Spinal cord (tissue), 10 donors: Measurements from ENCODE around the gene TEN1. TPM values are rescaled to one million over a fixed set of nuclear protein-coding genes. Genes with fewer than 3 reads are reported as not detected.

Experiments
- DNase-seq, 6 donors: peaks; one replicate each; pipeline versions ENCODE4 v3.0.0 to v3.0.0-alpha.2; 2013 to 2015; ENCODE audit warnings: low spot score in 6 of 6, low read depth in 4 of 6
- H3K27ac ChIP-seq: one replicate; pipeline ENCODE4 v1.5.1; 2013; ENCODE audit warnings: low read depth, low read length, control low read depth
- H3K27me3 ChIP-seq: one replicate; pipeline ENCODE4 v1.6.1; 2013; ENCODE audit warnings: low read length; ENCODE audit not compliant: control insufficient read depth, insufficient read depth
- H3K36me3 ChIP-seq: one replicate; pipeline ENCODE4 v1.6.1; 2013; ENCODE audit warnings: low read length; ENCODE audit not compliant: control insufficient read depth, insufficient read depth
- H3K4me1 ChIP-seq: one replicate; pipeline ENCODE4 v1.6.1; 2013; ENCODE audit warnings: low read length; ENCODE audit not compliant: control insufficient read depth, insufficient read depth
- H3K4me3 ChIP-seq: one replicate; pipeline ENCODE4 v1.5.1; 2013; ENCODE audit warnings: low read depth, low read length, control low read depth
- H3K9me3 ChIP-seq: one replicate; pipeline ENCODE4 v1.6.1; 2013; ENCODE audit warnings: low read length; ENCODE audit not compliant: control insufficient read depth, insufficient read depth
- WGBS: methylation state at CpG from one replicate; pipeline ENCODE4 v1.1.5; 2013; ENCODE audit warnings: missing lambda C conversion rate; ENCODE audit not compliant: insufficient coverage; 5-methylcytosine and 5-hydroxymethylcytosine counted together
- long read RNA-seq, 4 donors: transcript quantifications; one replicate each; lab custom pipeline, GENCODE V29; 2026
- polyA plus RNA-seq, 2 donors: library from polyadenylated mRNA; unstranded; fragments of 120-200 nt; gene quantifications; one replicate each; pipeline ENCODE4 v1.2.1, GENCODE V29; 2013; ENCODE audit not compliant: insufficient read length in 2 of 2
- total RNA-seq, 2 donors: library from RNA; depleted of rRNA in 1 of 2; stranded (reverse); fragments of 120-200 nt in 1 of 2; fragments of >200 nt in 1 of 2; gene quantifications; one replicate each; pipeline versions ENCODE4 v1.2.3 to v1.2.4, GENCODE V29; 2013 to 2014
- donor health status: healthy.

Gene TEN1, protein sequence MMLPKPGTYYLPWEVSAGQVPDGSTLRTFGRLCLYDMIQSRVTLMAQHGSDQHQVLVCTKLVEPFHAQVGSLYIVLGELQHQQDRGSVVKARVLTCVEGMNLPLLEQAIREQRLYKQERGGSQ
- total RNA-seq (10 to 100 TPM; 12.6 to 17.4 TPM), polyA plus RNA-seq (10 to 100 TPM; 17.9 to 19.8 TPM)
- long read RNA-seq, donor 1, transcript TEN1-201 (4 exons, 994 nt): major isoform, 13 of 13 reads
- long read RNA-seq, donor 1, partial matches to known transcripts: 0 of 13 reads
- long read RNA-seq, donor 1, other reads (novel, unspliced or antisense): 0 of 13 reads
- long read RNA-seq, donor 2, transcript TEN1-201 (4 exons, 994 nt): major isoform, 8 of 8 reads
- long read RNA-seq, donor 2, partial matches to known transcripts: 0 of 8 reads
- long read RNA-seq, donor 2, other reads (novel, unspliced or antisense): 0 of 8 reads
- long read RNA-seq, donor 3, transcript TEN1-201 (4 exons, 994 nt): major isoform, 10 of 10 reads
- long read RNA-seq, donor 3, partial matches to known transcripts: 0 of 10 reads
- long read RNA-seq, donor 3, other reads (novel, unspliced or antisense): 0 of 10 reads
- long read RNA-seq, donor 4, transcript TEN1-201 (4 exons, 994 nt): major isoform, 35 of 35 reads
- long read RNA-seq, donor 4, partial matches to known transcripts: 0 of 35 reads
- long read RNA-seq, donor 4, other reads (novel, unspliced or antisense): 0 of 35 reads

DNA sequence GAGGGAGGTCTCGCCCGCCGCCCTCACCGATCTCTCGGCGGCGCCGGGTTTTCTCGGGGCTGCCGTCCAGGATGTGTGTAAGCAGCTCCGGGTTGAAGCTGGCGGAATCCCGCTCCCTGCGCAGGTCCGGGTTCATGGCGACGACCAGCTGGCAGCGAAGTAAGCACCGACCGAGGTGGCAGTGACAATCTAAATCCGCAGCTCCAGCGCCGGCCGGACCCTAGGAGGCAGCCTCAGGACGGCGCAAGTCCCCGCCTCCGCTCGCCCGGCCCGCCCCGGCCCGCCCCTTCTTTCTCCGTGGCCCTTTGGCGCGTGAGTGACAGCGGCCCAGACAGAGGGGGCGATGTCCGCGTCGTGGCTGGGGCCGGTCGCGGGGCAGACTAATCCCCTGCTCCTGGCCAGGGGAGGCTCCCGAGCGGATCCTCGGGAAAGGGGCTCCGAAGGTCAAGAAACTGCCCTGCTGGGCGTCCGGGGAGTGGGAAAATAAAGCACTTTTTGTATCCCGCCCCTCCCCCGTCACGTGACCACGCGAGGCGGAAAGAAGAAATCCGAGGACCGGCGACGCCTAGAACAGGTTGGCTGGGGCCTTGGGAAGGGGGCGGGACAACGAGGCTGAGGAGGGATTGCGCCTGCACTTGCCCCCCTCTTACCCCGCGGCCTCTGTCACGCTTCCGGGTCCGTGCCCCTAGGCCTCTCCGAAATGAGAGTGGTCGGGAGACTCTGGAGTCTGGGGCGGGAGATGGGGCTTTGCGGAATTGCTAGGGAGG is at the start of gene TEN1, which contains the start of gene ACOX1:
Gene TEN1 (plus strand): TSS at position 303 of the 767 bp plus-strand sequence. CDS start 6,953 bp downstream, outside the sequence.
Gene ACOX1 (minus strand): TSS at position 229 of the 767 bp plus-strand sequence. CDS start 93 bp downstream, at position 136.
- WGBS: 0% methylated on average over 62 of the region's 72 CpGs
- H3K4me1 ChIP-seq: peaks cover 27% of the 10 kb centered on the region

DNA sequence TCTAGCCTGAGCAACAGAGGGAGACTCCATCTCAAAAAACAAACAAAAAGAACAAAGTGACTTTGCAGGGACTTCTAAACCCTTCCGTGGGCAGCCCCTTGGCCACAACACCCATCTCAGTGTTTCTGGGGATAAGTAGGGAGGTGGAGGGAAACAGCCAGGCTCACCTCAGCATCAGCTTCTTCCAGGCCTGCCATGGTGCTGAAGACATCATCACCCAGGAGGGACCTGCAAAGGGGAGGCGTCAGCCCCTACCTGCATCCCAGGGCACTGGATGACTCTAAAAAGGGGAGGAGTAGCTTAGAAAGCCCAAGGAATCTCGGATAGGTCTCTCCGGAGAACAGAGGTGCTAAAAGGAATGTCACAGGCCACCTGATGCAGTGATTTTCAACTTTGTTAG is 48.0 kb upstream of the TEN1 start:
- 93% methylated on average over 3 of the region's 4 CpGs for WGBS
- H3K4me3 ChIP-seq: no peak overlapping the region
- H3K36me3 ChIP-seq: peaks cover 31% of the 10 kb centered on the region
- no peak for DNase-seq
- H3K27me3 ChIP-seq: no peaks in the 10 kb centered on the region
- H3K4me1 ChIP-seq: no peaks in the 10 kb centered on the region
- no peak overlapping the region for H3K27ac ChIP-seq
- no peaks in the 10 kb centered on the region for H3K9me3 ChIP-seq

More for the DNA sequence above, at the start of gene TEN1, which contains the start of gene ACOX1:
- Histone ChIP-seq H3K4me3 (peak within 1 kb of the TSS; percentile 98), H3K9me3 (no peaks in the 10 kb centered on the region), H3K36me3 (peaks cover 9% of the 10 kb centered on the region), H3K27me3 (no peaks in the 10 kb centered on the region), H3K27ac (peak within 1 kb of the TSS; percentile 100)
- DNase-seq: peak; percentile 93 to 99 (median 96)

DNA sequence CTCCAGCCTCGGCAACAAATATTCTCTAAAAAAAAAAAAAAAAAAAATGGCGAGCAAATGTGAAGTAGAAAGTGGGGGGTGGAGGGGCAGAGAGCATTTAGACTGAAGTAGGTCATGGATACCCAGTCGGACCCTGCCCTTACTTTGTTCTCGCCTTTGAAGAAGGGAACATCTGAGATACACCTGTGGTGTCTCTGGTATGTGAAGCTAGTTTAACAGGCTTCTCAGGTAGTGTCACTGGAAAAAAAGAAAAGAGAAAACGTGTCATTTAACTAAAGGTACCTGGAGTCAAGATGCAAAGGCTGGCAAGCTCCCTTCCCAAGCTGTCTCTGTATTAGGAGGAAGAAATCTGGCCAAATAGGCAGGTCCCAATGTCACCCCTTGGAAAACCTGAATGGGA is 46.2 kb upstream of the TEN1 start:
- WGBS: 93% methylated on average over 3 of the region's 5 CpGs
- H3K27ac ChIP-seq: no peak overlapping the region
- H3K4me1 ChIP-seq: no peaks in the 10 kb centered on the region
- no peaks in the 10 kb centered on the region for H3K27me3 ChIP-seq
- H3K4me3 ChIP-seq: no peak overlapping the region
- no peak for DNase-seq
- H3K36me3 ChIP-seq: peaks cover 18% of the 10 kb centered on the region
- H3K9me3 ChIP-seq: no peaks in the 10 kb centered on the region

DNA sequence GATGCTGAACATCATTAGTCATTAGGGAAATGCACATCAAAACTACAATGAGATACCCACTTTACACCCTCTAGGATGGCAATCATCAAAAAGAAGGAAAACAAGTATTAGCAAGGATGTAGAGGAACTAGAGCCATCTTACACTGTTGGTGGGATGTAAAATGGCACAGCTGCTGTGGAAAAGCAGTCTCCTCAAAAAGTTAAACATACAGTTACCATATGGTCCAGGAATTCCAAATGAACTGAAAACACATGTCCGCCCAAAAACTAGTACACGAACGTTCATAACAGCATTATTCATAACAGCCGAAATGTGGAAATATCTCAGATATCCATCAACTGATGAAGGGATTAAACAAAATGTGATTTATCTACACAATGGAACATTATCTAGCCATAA is 45.2 kb upstream of the TEN1 start:
- Histone ChIP-seq H3K4me1 (no peaks in the 10 kb centered on the region), H3K9me3 (no peaks in the 10 kb centered on the region), H3K27me3 (no peaks in the 10 kb centered on the region), H3K4me3 (no peak overlapping the region), H3K36me3 (peaks cover 16% of the 10 kb centered on the region), H3K27ac (no peak overlapping the region)
- peak in 1 of 6 donors; percentile 6 for DNase-seq
- WGBS: no CpG with 5 or more reads among the region's 4 CpGs

DNA sequence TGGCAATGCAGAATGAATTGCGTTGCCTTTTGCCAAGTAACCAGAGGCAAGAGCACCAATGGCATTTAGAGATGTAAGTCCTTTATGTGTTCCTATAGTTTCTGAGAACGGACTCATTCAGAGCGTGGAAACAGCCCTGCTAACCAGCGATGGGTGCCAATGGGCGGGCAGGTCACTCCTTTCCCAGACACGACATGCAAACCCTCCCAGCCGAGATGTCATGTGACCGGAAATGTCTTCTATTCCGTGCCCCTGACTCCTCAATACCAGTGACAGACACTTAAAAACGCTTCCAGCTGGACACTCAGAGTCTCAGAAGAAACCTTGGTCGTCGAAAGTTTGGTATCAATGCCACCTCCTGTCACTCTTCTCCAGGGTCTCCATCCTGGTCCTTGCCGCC is 41.4 kb upstream of the TEN1 start:
- H3K27me3 ChIP-seq: no peaks in the 10 kb centered on the region
- WGBS: 85% methylated on average over 12 of the region's 13 CpGs
- DNase-seq: no peak

DNA sequence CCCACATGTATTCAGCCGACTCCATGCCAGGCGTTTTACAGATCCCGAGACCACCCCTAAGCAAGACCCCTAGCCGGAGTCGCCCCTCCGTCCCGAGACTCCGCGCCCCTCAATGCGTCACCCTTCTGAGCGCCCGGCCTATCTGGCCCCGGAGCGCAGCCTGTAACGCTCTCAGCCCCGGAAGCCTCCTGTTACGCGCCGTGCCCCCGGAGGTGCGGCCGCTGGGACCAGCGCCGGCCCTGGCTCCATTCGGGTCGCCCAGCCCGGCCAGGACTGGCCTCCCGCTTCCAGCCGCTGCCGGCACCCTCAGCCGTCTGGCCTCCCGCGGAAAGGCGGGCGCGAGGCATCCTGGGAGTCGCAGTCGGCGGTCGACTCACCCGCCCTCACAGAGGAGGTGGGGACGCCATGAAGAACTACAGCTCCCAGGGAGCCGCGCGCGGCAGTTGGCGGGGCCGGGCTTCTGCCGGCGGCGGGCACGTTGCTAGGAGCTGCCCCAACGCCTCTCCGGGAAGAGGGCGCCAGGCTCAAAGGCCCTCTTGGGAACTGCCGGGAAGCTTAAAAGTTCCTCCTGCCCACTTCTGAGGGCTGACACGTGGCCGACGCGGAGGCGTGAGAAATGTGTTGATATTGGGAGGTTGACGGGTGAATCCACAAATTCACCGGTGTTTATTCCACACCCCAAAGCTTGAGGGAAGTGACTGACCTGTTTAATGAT is 38.2 kb upstream of the TEN1 start, which contains the start of gene FBF1:
Gene FBF1 (minus strand): TSS at position 316 of the 715 bp plus-strand sequence. CDS start 2,893 bp downstream, outside the sequence.
- Histone ChIP-seq H3K36me3 (peaks cover 3% of the 10 kb centered on the region), H3K9me3 (no peaks in the 10 kb centered on the region), H3K4me1 (peaks cover 11% of the 10 kb centered on the region), H3K4me3 (peak within 1 kb of the TSS; percentile 72), H3K27me3 (no peaks in the 10 kb centered on the region), H3K27ac (no peak within 1 kb of the TSS)
- WGBS: under 1% methylated on average over 56 of the region's 63 CpGs
- DNase-seq: peak; percentile 72 to 97 (median 88)

More for the DNA sequence above, 41.4 kb upstream of the TEN1 start:
- Histone ChIP-seq H3K9me3 (no peaks in the 10 kb centered on the region), H3K27ac (no peak overlapping the region), H3K4me3 (no peak overlapping the region), H3K36me3 (no peaks in the 10 kb centered on the region), H3K4me1 (peaks cover 11% of the 10 kb centered on the region)

DNA sequence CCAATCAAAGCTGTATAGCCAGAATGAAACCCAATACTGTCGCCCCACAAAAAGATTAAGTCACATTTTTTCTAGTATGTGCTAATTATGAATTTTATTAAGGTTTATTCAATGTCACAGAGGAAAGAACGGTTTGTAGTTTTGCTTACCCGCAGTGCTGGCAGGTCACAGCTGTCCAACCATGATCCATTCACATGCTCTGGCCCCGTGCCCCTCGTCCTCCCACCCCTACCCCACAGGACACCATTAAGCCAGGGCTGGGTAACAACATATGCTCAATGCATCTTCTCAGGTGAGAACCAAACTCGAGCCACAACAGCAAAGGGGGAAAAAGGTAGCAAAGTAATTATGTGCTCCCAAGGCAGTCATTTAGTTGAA is 37.6 kb upstream of the TEN1 start:
- Histone ChIP-seq H3K9me3 (no peaks in the 10 kb centered on the region), H3K27me3 (no peaks in the 10 kb centered on the region), H3K4me3 (peak overlapping the region; percentile 72), H3K27ac (no peak overlapping the region), H3K4me1 (peaks cover 11% of the 10 kb centered on the region), H3K36me3 (peaks cover 3% of the 10 kb centered on the region)
- no CpG with 5 or more reads among the region's 6 CpGs for WGBS
- no peak for DNase-seq

DNA sequence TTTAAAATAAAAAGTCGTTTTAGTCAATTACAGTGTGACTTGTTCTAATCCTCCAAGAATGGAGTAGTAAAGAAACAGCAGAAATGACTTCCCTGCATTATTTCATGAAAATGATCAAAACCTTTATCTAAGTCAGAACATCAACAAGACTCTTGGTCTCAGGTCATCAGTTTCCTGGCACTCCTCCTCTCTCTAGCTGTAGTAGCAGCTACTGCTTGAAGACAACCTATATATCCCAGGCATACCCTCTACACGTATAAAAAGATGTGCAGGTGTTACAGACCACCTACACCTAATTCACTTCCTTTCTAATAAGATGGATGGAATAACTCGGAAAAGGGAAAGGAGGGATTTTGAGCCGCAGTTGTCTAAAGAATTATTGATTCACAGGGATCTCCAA is 36.6 kb upstream of the TEN1 start:
- H3K4me1 ChIP-seq: peaks cover 11% of the 10 kb centered on the region
- no peaks in the 10 kb centered on the region for H3K27me3 ChIP-seq
- WGBS: no CpG with 5 or more reads among the region's 4 CpGs
- H3K4me3 ChIP-seq: no peak overlapping the region
- peaks cover 12% of the 10 kb centered on the region for H3K36me3 ChIP-seq
- H3K27ac ChIP-seq: no peak overlapping the region
- DNase-seq: no peak
- no peaks in the 10 kb centered on the region for H3K9me3 ChIP-seq

DNA sequence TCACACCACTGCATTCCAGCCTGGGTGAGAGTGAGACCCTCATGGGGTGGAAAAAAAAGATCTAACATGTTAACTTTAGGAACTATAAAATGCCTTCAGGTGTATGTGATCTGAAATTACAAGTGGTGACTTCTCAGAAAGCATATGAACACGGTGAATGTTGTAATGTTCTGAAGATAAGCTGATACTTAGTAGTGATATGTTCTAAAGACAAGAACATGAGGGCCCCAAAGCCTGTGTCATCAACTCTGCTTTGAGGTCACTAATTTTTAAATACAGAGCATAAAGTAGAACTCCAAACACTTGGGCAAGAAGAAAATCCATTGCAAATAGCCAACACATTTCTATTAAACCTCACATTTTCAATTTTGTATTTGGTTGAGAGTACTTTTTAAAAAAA is 35.5 kb upstream of the TEN1 start:
- Histone ChIP-seq H3K27ac (no peak overlapping the region), H3K9me3 (no peaks in the 10 kb centered on the region), H3K4me3 (no peak overlapping the region), H3K36me3 (peaks cover 21% of the 10 kb centered on the region), H3K4me1 (peaks cover 11% of the 10 kb centered on the region), H3K27me3 (no peaks in the 10 kb centered on the region)
- 100% methylated on average over 1 of the region's 1 CpG for WGBS
- DNase-seq: no peak
